Activated CD4-positive, alpha-beta T cell treated with anti-CD3 and anti-CD28 coated beads for 36 hours (primary cell): Measurements from ENCODE around the gene WDR48. TPM values are rescaled to one million over a fixed set of nuclear protein-coding genes. Genes with fewer than 3 reads are reported as not detected.
"Not testable (repeated sequence)": the region's sequence is repeated elsewhere in the genome, so short reads cannot be mapped to it uniquely, and the experiment has no call there.

Source experiments
- ATAC-seq: fragments of 200-7000 bp; cut with Tn5 transposase; one replicate; pipeline ENCODE4 v1.10.0; 2021; ENCODE audit warnings: mild to moderate bottlenecking, moderate library complexity
- CTCF ChIA-PET: fragments of 350-600 bp; sonication (Branson Sonifier 250); formaldehyde crosslinking; loops from one replicate; lab custom pipeline; 2021; ENCODE audit warnings: antibody characterized with exemption; lab: Charles Lee
- POLR2A ChIA-PET: fragments of 350-600 bp; sonication (Branson Sonifier 250); formaldehyde crosslinking; loops from one replicate; lab custom pipeline; 2021; ENCODE audit warnings: antibody characterized with exemption, inconsistent platforms; lab: Charles Lee
- DNase-seq: peaks from one replicate; pipeline ENCODE4 v3.0.0-alpha.2; 2020
- H3K27ac Mint-ChIP-seq: one replicate; pipeline ENCODE4 v1.8.0; 2021; ENCODE audit warnings: mixed read lengths
- H3K27me3 Mint-ChIP-seq: one replicate; pipeline ENCODE4 v1.8.0; 2021; ENCODE audit warnings: mixed read lengths
- H3K36me3 Mint-ChIP-seq: one replicate; pipeline ENCODE4 v1.8.0; 2021; ENCODE audit warnings: low read depth, mixed read lengths
- H3K4me1 Mint-ChIP-seq: one replicate; pipeline ENCODE4 v1.8.0; 2021; ENCODE audit warnings: mixed read lengths
- H3K4me3 Mint-ChIP-seq: one replicate; pipeline ENCODE4 v1.8.0; 2021; ENCODE audit warnings: mild to moderate bottlenecking, moderate library complexity, mixed read lengths
- H3K9me3 Mint-ChIP-seq: one replicate; pipeline ENCODE4 v1.8.0; 2021; ENCODE audit warnings: low read depth, mixed read lengths
- intact Hi-C, 2 experiments: fragments of 100-400 bp; cut with DNase I in 1 of 2; cut with micrococcal nuclease in 1 of 2; formaldehyde crosslinking; loops; one replicate each; pipeline versions ENCODE4 v1.14.2 to v1.15.1; 2022 to 2024; cut with DNase I, micrococcal nuclease
- total RNA-seq, 2 experiments: library from RNA; stranded (reverse); gene quantifications; one replicate each; pipeline ENCODE4 v1.2.3, GENCODE V29; 2021

The WDR48 gene
- total RNA-seq, 2 experiments from 2014 or later = 33.3 to 36.5 TPM

GRCh38 chr3:39024497-39024896 is 27.3 kb upstream of the WDR48 start:
- CTCF ChIA-PET = no interaction called here
- intact Hi-C loops = no loop called here
- H3K4me3 Mint-ChIP-seq = no peak overlapping the region
- H3K9me3 Mint-ChIP-seq = no peaks in the 10 kb centered on the region
- no peaks in the 10 kb centered on the region for H3K4me1 Mint-ChIP-seq
- no peaks in the 10 kb centered on the region for H3K36me3 Mint-ChIP-seq
- no peak overlapping the region for H3K27ac Mint-ChIP-seq
- peaks cover 5% of the 10 kb centered on the region for H3K27me3 Mint-ChIP-seq
- POLR2A ChIA-PET = no interaction called here
- ATAC-seq (no peak), DNase-seq (no peak)

GRCh38 chr3:39025222-39025970 is 26.4 kb upstream of the WDR48 start:
- Mint-ChIP-seq H3K27ac (no peak overlapping the region), H3K4me3 (no peak overlapping the region)

GRCh38 chr3:39028546-39028945 is 23.3 kb upstream of the WDR48 start:
- Mint-ChIP-seq H3K4me3 (no peak overlapping the region), H3K27me3 (peaks cover 3% of the 10 kb centered on the region), H3K27ac (no peak overlapping the region), H3K4me1 (no peaks in the 10 kb centered on the region), H3K36me3 (no peaks in the 10 kb centered on the region), H3K9me3 (no peaks in the 10 kb centered on the region)
- POLR2A ChIA-PET = no interaction called here
- no peak for DNase-seq
- intact Hi-C loops = no loop called here
- CTCF ChIA-PET = interaction anchor here (0.7 to 2.5 kb wide), 3 partner anchors 28 to 917 kb away, joined by 3 to 12 read pairs (median 5); no protein-coding TSS in a partner anchor
- no peak for ATAC-seq

More at GRCh38 chr3:39025222-39025970, 26.4 kb upstream of the WDR48 start:
- CTCF ChIA-PET = interaction anchor here (1.4 kb wide), 1 partner anchor 352 kb away, joined by 3 read pairs; no protein-coding TSS in a partner anchor
- peaks cover 5% of the 10 kb centered on the region for H3K27me3 Mint-ChIP-seq
- intact Hi-C loops = no loop called here
- DNase-seq = no peak
- H3K36me3 Mint-ChIP-seq = no peaks in the 10 kb centered on the region
- no peaks in the 10 kb centered on the region for H3K9me3 Mint-ChIP-seq
- H3K4me1 Mint-ChIP-seq = no peaks in the 10 kb centered on the region
- POLR2A ChIA-PET = no interaction called here
- ATAC-seq = no peak

- no peak overlapping the region for H3K4me3 Mint-ChIP-seq
- ChIA-PET CTCF (interaction anchor here (0.6 to 2.4 kb wide), 7 partner anchors 20 to 508 kb away, joined by 3 to 16 read pairs (median 3); no protein-coding TSS in a partner anchor), POLR2A (no interaction called here)
- intact Hi-C loops = no loop called here
- H3K9me3 Mint-ChIP-seq = peaks cover 1% of the 10 kb centered on the region
- ATAC-seq (no peak), DNase-seq (no peak)
- H3K36me3 Mint-ChIP-seq = no peaks in the 10 kb centered on the region
- peaks cover 9% of the 10 kb centered on the region for H3K27me3 Mint-ChIP-seq
- no peaks in the 10 kb centered on the region for H3K4me1 Mint-ChIP-seq
- no peak overlapping the region for H3K27ac Mint-ChIP-seq
These were observed 22.3 kb upstream of the WDR48 start for GRCh38 chr3:39029556-39029955.

GRCh38 chr3:39038165-39038564 is 13.7 kb upstream of the WDR48 start:
- no peak for DNase-seq
- intact Hi-C loops = no loop called here
- H3K4me3 Mint-ChIP-seq = no peak overlapping the region
- peaks cover 5% of the 10 kb centered on the region for H3K9me3 Mint-ChIP-seq
- H3K36me3 Mint-ChIP-seq = no peaks in the 10 kb centered on the region
- peak; percentile 86 for ATAC-seq
- H3K27me3 Mint-ChIP-seq = peaks cover 10% of the 10 kb centered on the region
- H3K4me1 Mint-ChIP-seq = peaks cover 8% of the 10 kb centered on the region
- ChIA-PET POLR2A (no interaction called here), CTCF (interaction anchor here (1.1 kb wide), 1 partner anchor 31 kb away, joined by 4 read pairs; no protein-coding TSS in a partner anchor)
- no peak overlapping the region for H3K27ac Mint-ChIP-seq

- Mint-ChIP-seq H3K27me3 (no peaks in the 10 kb centered on the region), H3K36me3 (no peaks in the 10 kb centered on the region), H3K27ac (no peak overlapping the region), H3K4me3 (no peak overlapping the region), H3K9me3 (no peaks in the 10 kb centered on the region), H3K4me1 (peaks cover 30% of the 10 kb centered on the region)
- DNase-seq (no peak), ATAC-seq (no peak)
- ChIA-PET CTCF (interaction anchor here (1.0 to 1.8 kb wide), 3 partner anchors 9 to 238 kb away, joined by 3 to 9 read pairs (median 4); no protein-coding TSS in a partner anchor), POLR2A (interaction anchor here (0.5 kb wide), 1 partner anchor 381 kb away, joined by 8 read pairs; no protein-coding TSS in a partner anchor)
- intact Hi-C loops = loop anchor here (2.0 to 5.0 kb wide), 6 partner anchors 57 to 1402 kb away; partner anchors contain the start of genes ACVR2B (in 1 of the 2), EIF1B (in 1 of the 2), GORASP1 (in 1 of the 2) and OXSR1 (in 1 of the 2)
These were observed 1.8 kb upstream of the WDR48 start for GRCh38 chr3:39050029-39050428.

- Mint-ChIP-seq H3K9me3 (no peaks in the 10 kb centered on the region), H3K27me3 (no peaks in the 10 kb centered on the region), H3K4me1 (peaks cover 47% of the 10 kb centered on the region), H3K4me3 (peak overlapping the region; percentile 87), H3K36me3 (peaks cover 3% of the 10 kb centered on the region), H3K27ac (peak overlapping the region; percentile 97)
- intact Hi-C loops = loop anchor here (1.0 to 5.0 kb wide), 9 partner anchors 99 to 1400 kb away; partner anchors contain the start of genes ACVR2B (in 1 of the 2), EIF1B (in 1 of the 2), OXSR1 (in 1 of the 2) and RPSA (in 1 of the 2)
- ChIA-PET POLR2A (no interaction called here), CTCF (interaction anchor here (0.6 kb wide), 1 partner anchor 96 kb away, joined by 3 read pairs; no protein-coding TSS in a partner anchor)
- ATAC-seq (no peak), DNase-seq (peak; percentile 25)
These were observed 767 bp downstream of the WDR48 start for GRCh38 chr3:39052583-39052982.

GRCh38 chr3:39053696-39054095 is 1.9 kb downstream of the WDR48 start:
- Mint-ChIP-seq H3K36me3 (peaks cover 10% of the 10 kb centered on the region), H3K27me3 (no peaks in the 10 kb centered on the region), H3K4me3 (no peak overlapping the region), H3K4me1 (peaks cover 47% of the 10 kb centered on the region), H3K27ac (no peak overlapping the region), H3K9me3 (no peaks in the 10 kb centered on the region)
- intact Hi-C loops = loop anchor here (2.0 to 5.0 kb wide), 6 partner anchors 125 to 1399 kb away; partner anchors contain the start of genes ACVR2B (in 1 of the 2), EIF1B (in 1 of the 2) and OXSR1 (in 1 of the 2)
- DNase-seq (no peak), ATAC-seq (no peak)
- ChIA-PET POLR2A (no interaction called here), CTCF (no interaction called here)

GRCh38 chr3:39056151-39056550 is 4.3 kb downstream of the WDR48 start:
- ChIA-PET CTCF (interaction anchor here (0.6 to 1.2 kb wide), 4 partner anchors 10 to 955 kb away, joined by 3 to 6 read pairs (median 4); no protein-coding TSS in a partner anchor), POLR2A (interaction anchor here (0.7 kb wide), 1 partner anchor 600 kb away, joined by 3 read pairs; no protein-coding TSS in a partner anchor)
- H3K9me3 Mint-ChIP-seq = no peaks in the 10 kb centered on the region
- H3K4me1 Mint-ChIP-seq = peaks cover 45% of the 10 kb centered on the region
- peak overlapping the region; percentile 43 for H3K4me3 Mint-ChIP-seq
- intact Hi-C loops = no loop called here
- no peak for DNase-seq
- peaks cover 15% of the 10 kb centered on the region for H3K36me3 Mint-ChIP-seq
- no peak for ATAC-seq
- peak overlapping the region; percentile 72 for H3K27ac Mint-ChIP-seq
- no peaks in the 10 kb centered on the region for H3K27me3 Mint-ChIP-seq

- POLR2A ChIA-PET, H3K27ac Mint-ChIP-seq, intact Hi-C loops, CTCF ChIA-PET, ATAC-seq, H3K4me3 Mint-ChIP-seq, H3K9me3 Mint-ChIP-seq, DNase-seq, H3K27me3 Mint-ChIP-seq: not testable (repeated sequence)
- Mint-ChIP-seq H3K4me1 (peaks cover 44% of the 10 kb centered on the region), H3K36me3 (peaks cover 19% of the 10 kb centered on the region)
These were observed 9.4 kb downstream of the WDR48 start for GRCh38 chr3:39061228-39061627.

- intact Hi-C loops = no loop called here
- Mint-ChIP-seq H3K27me3 (no peaks in the 10 kb centered on the region), H3K27ac (peak overlapping the region; percentile 24), H3K4me3 (no peak overlapping the region), H3K9me3 (no peaks in the 10 kb centered on the region), H3K4me1 (peaks cover 35% of the 10 kb centered on the region), H3K36me3 (peaks cover 17% of the 10 kb centered on the region)
- POLR2A ChIA-PET = no interaction called here
- ATAC-seq = no peak
- no peak for DNase-seq
- CTCF ChIA-PET = interaction anchor here (0.8 to 0.9 kb wide), 2 partner anchors 11 to 13 kb away, joined by 3 to 4 read pairs; no protein-coding TSS in a partner anchor
These were observed 10.4 kb downstream of the WDR48 start for GRCh38 chr3:39062180-39062579.
